Hepatocyte (in vitro differentiated cells): Measurements from ENCODE around the gene SGCG.
"Not testable (repeated sequence)": the region's sequence is repeated elsewhere in the genome, so short reads cannot be mapped to it uniquely, and the experiment has no call there.

Experiments
- EZH2 ChIP-seq: fragments of 200-600 bp; sonication (generic); IDR thresholded peaks from 2 replicates; pipeline ENCODE4 v1.6.1; 2016; ENCODE audit warnings: antibody characterized with exemption, mild to moderate bottlenecking, borderline replicate concordance
- TF ChIP-seq, protein P1 (sequence below): fragments of 200-600 bp; sonication (generic); IDR thresholded peaks from 2 replicates; pipeline ENCODE4 v1.5.1; 2016; ENCODE audit warnings: antibody characterized with exemption, mild to moderate bottlenecking; ENCODE audit not compliant: poor library complexity

GRCh38 chr13:23142607-23143006 is 38.2 kb upstream of the SGCG start:
- TF ChIP-seq, protein P1, sequence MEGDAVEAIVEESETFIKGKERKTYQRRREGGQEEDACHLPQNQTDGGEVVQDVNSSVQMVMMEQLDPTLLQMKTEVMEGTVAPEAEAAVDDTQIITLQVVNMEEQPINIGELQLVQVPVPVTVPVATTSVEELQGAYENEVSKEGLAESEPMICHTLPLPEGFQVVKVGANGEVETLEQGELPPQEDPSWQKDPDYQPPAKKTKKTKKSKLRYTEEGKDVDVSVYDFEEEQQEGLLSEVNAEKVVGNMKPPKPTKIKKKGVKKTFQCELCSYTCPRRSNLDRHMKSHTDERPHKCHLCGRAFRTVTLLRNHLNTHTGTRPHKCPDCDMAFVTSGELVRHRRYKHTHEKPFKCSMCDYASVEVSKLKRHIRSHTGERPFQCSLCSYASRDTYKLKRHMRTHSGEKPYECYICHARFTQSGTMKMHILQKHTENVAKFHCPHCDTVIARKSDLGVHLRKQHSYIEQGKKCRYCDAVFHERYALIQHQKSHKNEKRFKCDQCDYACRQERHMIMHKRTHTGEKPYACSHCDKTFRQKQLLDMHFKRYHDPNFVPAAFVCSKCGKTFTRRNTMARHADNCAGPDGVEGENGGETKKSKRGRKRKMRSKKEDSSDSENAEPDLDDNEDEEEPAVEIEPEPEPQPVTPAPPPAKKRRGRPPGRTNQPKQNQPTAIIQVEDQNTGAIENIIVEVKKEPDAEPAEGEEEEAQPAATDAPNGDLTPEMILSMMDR: not testable (repeated sequence)
- TF ChIP-seq EZH2: not testable (repeated sequence)
